HepG2 (cell line): ENCODE data around the gene IMPG2.

Source experiments
- CHD2 ChIP-seq: IDR thresholded peaks from 2 replicates; pipeline ENCODE4 v1.6.1; 2011; ENCODE audit warnings: low read depth, low read length, improper control_type of control experiment
- CTCF ChIP-seq: sonication (generic); formaldehyde crosslinking; IDR thresholded peaks from 2 replicates; pipeline ENCODE4 v1.5.0; 2020; ENCODE audit warnings: mild to moderate bottlenecking, missing genetic modification reagents, moderate library complexity
- MZF1 ChIP-seq: sonication (generic); formaldehyde crosslinking; IDR thresholded peaks from 2 replicates; pipeline ENCODE4 v1.8.1; 2023; ENCODE audit warnings: mild to moderate bottlenecking, missing genetic modification reagents, borderline replicate concordance
- NR1H2 ChIP-seq: sonication (generic); formaldehyde crosslinking; IDR thresholded peaks from 2 replicates; pipeline ENCODE4 v1.8.1; 2022; ENCODE audit warnings: low read depth, missing genetic modification reagents, borderline replicate concordance
- RBFOX2 ChIP-seq: fragments of 200-400 bp; formaldehyde crosslinking; IDR thresholded peaks from 2 replicates; pipeline ENCODE4 v1.6.1; 2017; ENCODE audit warnings: low read depth, mild to moderate bottlenecking, low read length
- USF2 ChIP-seq, 2 experiments: sonication (generic) in 1 of 2; formaldehyde crosslinking in 1 of 2; IDR thresholded peaks; 2 replicates each; pipeline versions ENCODE4 v1.5.1 to v1.6.1; 2011 to 2020; ENCODE audit warnings: borderline replicate concordance in 1 of 2, low read depth in 1 of 2, low read length in 1 of 2, mild to moderate bottlenecking in 1 of 2, missing genetic modification reagents in 1 of 2, moderate library complexity in 1 of 2
- ZNF335 ChIP-seq: sonication (generic); formaldehyde crosslinking; IDR thresholded peaks from 2 replicates; pipeline ENCODE4 v1.4.0; 2020; ENCODE audit warnings: missing genetic modification reagents
- ZNF446 ChIP-seq: sonication (generic); formaldehyde crosslinking; IDR thresholded peaks from 2 replicates; pipeline ENCODE4 v1.5.0; 2020; ENCODE audit warnings: mild to moderate bottlenecking, missing genetic modification reagents
- ZSCAN31 ChIP-seq: sonication (generic); formaldehyde crosslinking; IDR thresholded peaks from 2 replicates; pipeline ENCODE4 v1.5.0; 2020; ENCODE audit warnings: low read depth, mild to moderate bottlenecking, missing genetic modification reagents
- TF ChIP-seq, protein P1 (sequence below): sonication (generic); formaldehyde crosslinking; IDR thresholded peaks from 2 replicates; pipeline ENCODE4 v1.4.0; 2020; ENCODE audit warnings: missing genetic modification reagents

DNA sequence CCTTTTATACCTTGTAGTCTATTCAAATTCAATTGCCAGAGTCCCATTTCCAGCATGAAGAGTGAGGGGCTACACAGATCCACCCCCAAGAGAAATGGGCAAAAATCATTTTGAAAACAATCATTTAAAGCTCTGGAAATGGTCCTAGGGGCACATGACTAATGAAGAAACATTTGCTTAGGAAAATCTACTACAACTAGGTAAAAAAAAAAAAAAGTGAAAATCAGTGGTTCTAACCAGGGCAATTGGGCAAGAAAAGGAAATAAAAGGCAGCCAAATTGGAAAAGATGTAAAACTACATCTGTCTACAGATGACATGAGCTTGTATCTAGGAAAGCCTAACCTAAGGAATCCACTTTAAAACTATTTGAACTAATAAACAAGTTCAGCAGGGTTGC lies 9.4 kb downstream of the IMPG2 start:
- no peak for TF ChIP-seq ZSCAN31 (CRISPR knock-in tag)
- TF ChIP-seq, protein P1, sequence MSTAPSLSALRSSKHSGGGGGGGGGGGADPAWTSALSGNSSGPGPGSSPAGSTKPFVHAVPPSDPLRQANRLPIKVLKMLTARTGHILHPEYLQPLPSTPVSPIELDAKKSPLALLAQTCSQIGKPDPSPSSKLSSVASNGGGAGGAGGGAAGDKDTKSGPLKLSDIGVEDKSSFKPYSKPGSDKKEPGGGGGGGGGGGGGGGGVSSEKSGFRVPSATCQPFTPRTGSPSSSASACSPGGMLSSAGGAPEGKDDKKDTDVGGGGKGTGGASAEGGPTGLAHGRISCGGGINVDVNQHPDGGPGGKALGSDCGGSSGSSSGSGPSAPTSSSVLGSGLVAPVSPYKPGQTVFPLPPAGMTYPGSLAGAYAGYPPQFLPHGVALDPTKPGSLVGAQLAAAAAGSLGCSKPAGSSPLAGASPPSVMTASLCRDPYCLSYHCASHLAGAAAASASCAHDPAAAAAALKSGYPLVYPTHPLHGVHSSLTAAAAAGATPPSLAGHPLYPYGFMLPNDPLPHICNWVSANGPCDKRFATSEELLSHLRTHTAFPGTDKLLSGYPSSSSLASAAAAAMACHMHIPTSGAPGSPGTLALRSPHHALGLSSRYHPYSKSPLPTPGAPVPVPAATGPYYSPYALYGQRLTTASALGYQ (CRISPR knock-in tag), result no peak
- TF ChIP-seq ZNF446 (CRISPR knock-in tag), result no peak
- no peak for TF ChIP-seq USF2 (IDR thresholded peaks at IDR 0.05; ENCODE audit: low read depth, low read length)
- TF ChIP-seq USF2 (CRISPR knock-in tag; IDR thresholded peaks at IDR 0.05; ENCODE audit: borderline replicate concordance), result no peak
- TF ChIP-seq ZNF335 (CRISPR knock-in tag), result no peak
- TF ChIP-seq CHD2, result no peak
- no peak for TF ChIP-seq RBFOX2
- TF ChIP-seq CTCF (CRISPR knock-in tag), result no peak
- TF ChIP-seq NR1H2, result no peak
- no peak for TF ChIP-seq MZF1 (CRISPR knock-in tag)
